ENCODE results near the gene SELENOS.
"Not testable (repeated sequence)": the region's sequence is repeated elsewhere in the genome, so short reads cannot be mapped to it uniquely, and the experiment has no call there.

SELENOS gene

GRCh38 chr15:101287342-101287741, 10.1 kb upstream of the SELENOS start:
- in situ Hi-C loops (cut with HindIII; ENCODE audit: low pct_ligation_motif_present, low pct_unique_long_range_greater_than_20kb, low sequenced_read_pairs); DNase-seq: not testable (repeated sequence)

- no peak for DNase-seq
- in situ Hi-C loops (cut with HindIII; ENCODE audit: low pct_ligation_motif_present, low pct_unique_long_range_greater_than_20kb, low sequenced_read_pairs), result no loop called here
Observed at GRCh38 chr15:101286471-101287114, 9.3 kb upstream of the SELENOS start.

- DNase-seq, result no peak
- in situ Hi-C loops (cut with HindIII; ENCODE audit: low pct_ligation_motif_present, low pct_unique_long_range_greater_than_20kb, low sequenced_read_pairs), result no loop called here
Observed at GRCh38 chr15:101283931-101284330, 6.6 kb upstream of the SELENOS start.

GRCh38 chr15:101280007-101280406, 2.7 kb upstream of the SELENOS start:
- in situ Hi-C loops (cut with HindIII; ENCODE audit: low pct_ligation_motif_present, low pct_unique_long_range_greater_than_20kb, low sequenced_read_pairs), result no loop called here
- no peak for DNase-seq

- in situ Hi-C loops (cut with HindIII; ENCODE audit: low pct_ligation_motif_present, low pct_unique_long_range_greater_than_20kb, low sequenced_read_pairs), result no loop called here
- DNase-seq, result no peak
Observed at GRCh38 chr15:101277943-101278564, 769 bp upstream of the SELENOS start.

GRCh38 chr15:101276501-101277037, 716 bp downstream of the SELENOS start:
- DNase-seq, result peak; percentile 42
- in situ Hi-C loops (cut with HindIII; ENCODE audit: low pct_ligation_motif_present, low pct_unique_long_range_greater_than_20kb, low sequenced_read_pairs), result no loop called here

- no peak for DNase-seq
- in situ Hi-C loops (cut with HindIII; ENCODE audit: low pct_ligation_motif_present, low pct_unique_long_range_greater_than_20kb, low sequenced_read_pairs), result no loop called here
Observed at GRCh38 chr15:101275018-101275417, 2.3 kb downstream of the SELENOS start.

GRCh38 chr15:101273534-101273933, 3.8 kb downstream of the SELENOS start:
- in situ Hi-C loops (cut with HindIII; ENCODE audit: low pct_ligation_motif_present, low pct_unique_long_range_greater_than_20kb, low sequenced_read_pairs), result no loop called here
- no peak for DNase-seq

GRCh38 chr15:101272584-101272983, 4.7 kb downstream of the SELENOS start:
- DNase-seq, result no peak

GRCh38 chr15:101269479-101270223, 7.6 kb downstream of the SELENOS start:
- in situ Hi-C loops (cut with HindIII; ENCODE audit: low pct_ligation_motif_present, low pct_unique_long_range_greater_than_20kb, low sequenced_read_pairs), result no loop called here
- no peak for DNase-seq

More at GRCh38 chr15:101272584-101272983, 4.7 kb downstream of the SELENOS start:
- in situ Hi-C loops (cut with HindIII; ENCODE audit: low pct_ligation_motif_present, low pct_unique_long_range_greater_than_20kb, low sequenced_read_pairs), result no loop called here

GRCh38 chr15:101267320-101268104, 9.8 kb downstream of the SELENOS start:
- in situ Hi-C loops (cut with HindIII; ENCODE audit: low pct_ligation_motif_present, low pct_unique_long_range_greater_than_20kb, low sequenced_read_pairs), result no loop called here
- no peak for DNase-seq

GRCh38 chr15:101266787-101267186, 10.5 kb downstream of the SELENOS start:
- in situ Hi-C loops (cut with HindIII; ENCODE audit: low pct_ligation_motif_present, low pct_unique_long_range_greater_than_20kb, low sequenced_read_pairs), result no loop called here
- no peak for DNase-seq

GRCh38 chr15:101266034-101266433, 11.3 kb downstream of the SELENOS start:
- DNase-seq, result no peak
- in situ Hi-C loops (cut with HindIII; ENCODE audit: low pct_ligation_motif_present, low pct_unique_long_range_greater_than_20kb, low sequenced_read_pairs), result no loop called here

GRCh38 chr15:101264911-101265641, 12.2 kb downstream of the SELENOS start:
- no peak for DNase-seq
- in situ Hi-C loops (cut with HindIII; ENCODE audit: low pct_ligation_motif_present, low pct_unique_long_range_greater_than_20kb, low sequenced_read_pairs), result no loop called here

GRCh38 chr15:101264011-101264410, 13.3 kb downstream of the SELENOS start:
- DNase-seq, result no peak
- in situ Hi-C loops (cut with HindIII; ENCODE audit: low pct_ligation_motif_present, low pct_unique_long_range_greater_than_20kb, low sequenced_read_pairs), result no loop called here

- in situ Hi-C loops (cut with HindIII; ENCODE audit: low pct_ligation_motif_present, low pct_unique_long_range_greater_than_20kb, low sequenced_read_pairs), result no loop called here
- DNase-seq, result no peak
Observed at GRCh38 chr15:101262551-101262950, 14.7 kb downstream of the SELENOS start.

GRCh38 chr15:101258238-101259144, 18.8 kb downstream of the SELENOS start:
- DNase-seq, result peak; percentile 68
- in situ Hi-C loops (cut with HindIII; ENCODE audit: low pct_ligation_motif_present, low pct_unique_long_range_greater_than_20kb, low sequenced_read_pairs), result no loop called here
